ENCODE data around the gene CCM2.

CCM2 gene

GRCh38 chr7:44960011-44960580 lies 39.9 kb upstream of the CCM2 start:
- peak overlapping the region; percentile 46 for H3K27ac ChIP-seq
- no peak for DNase-seq (ENCODE audit: low spot score)
- no peak for TF ChIP-seq CTCF (conservative IDR thresholded peaks at IDR 0.05; ENCODE audit: low read depth)
- ChIA-PET CTCF (interaction anchor here (0.5 kb wide), 1 partner anchor 102 kb away, joined by 3 read pairs; no protein-coding TSS in a partner anchor), POLR2A (ENCODE audit: low non-redundant PET) (no interaction called here)

GRCh38 chr7:44961844-44962482 lies 38.0 kb upstream of the CCM2 start:
- CTCF ChIA-PET = no interaction called here

GRCh38 chr7:44962483-44963251 lies 37.3 kb upstream of the CCM2 start:
- POLR2A ChIA-PET (ENCODE audit: low non-redundant PET) = interaction anchor here (0.5 kb wide), 1 partner anchor 19 kb away, joined by 3 read pairs; no protein-coding TSS in a partner anchor
- peak overlapping the region; percentile 6; the same call in 1 of the 2 replicates for H3K27ac ChIP-seq
- CTCF ChIA-PET = interaction anchor here (0.6 kb wide), 1 partner anchor 103 kb away, joined by 6 read pairs; no protein-coding TSS in a partner anchor
- TF ChIP-seq CTCF (conservative IDR thresholded peaks at IDR 0.05; ENCODE audit: low read depth) = no peak
- peak; percentile 55 for DNase-seq (ENCODE audit: low spot score)

More at GRCh38 chr7:44961844-44962482, 38.0 kb upstream of the CCM2 start:
- no peak for TF ChIP-seq CTCF (conservative IDR thresholded peaks at IDR 0.05; ENCODE audit: low read depth)
- POLR2A ChIA-PET (ENCODE audit: low non-redundant PET) = no interaction called here
- H3K27ac ChIP-seq = peak overlapping the region; percentile 6; the same call in 1 of the 2 replicates
- DNase-seq (ENCODE audit: low spot score) = no peak

- DNase-seq (ENCODE audit: low spot score) = no peak
- H3K27ac ChIP-seq = peak overlapping the region; percentile 0; the same call in 1 of the 2 replicates
- CTCF ChIA-PET = interaction anchor here (0.6 to 1.7 kb wide), 5 partner anchors 10 to 812 kb away, joined by 3 to 14 read pairs (median 4); no protein-coding TSS in a partner anchor
- POLR2A ChIA-PET (ENCODE audit: low non-redundant PET) = interaction anchor here (0.5 kb wide), 1 partner anchor 18 kb away, joined by 3 read pairs; no protein-coding TSS in a partner anchor
- TF ChIP-seq CTCF (conservative IDR thresholded peaks at IDR 0.05; ENCODE audit: low read depth) = no peak
These were observed 36.4 kb upstream of the CCM2 start for GRCh38 chr7:44963364-44964290.

GRCh38 chr7:44964384-44964830 lies 35.6 kb upstream of the CCM2 start:
- H3K27ac ChIP-seq = peak overlapping the region; percentile 0; the same call in 1 of the 2 replicates
- POLR2A ChIA-PET (ENCODE audit: low non-redundant PET) = no interaction called here
- TF ChIP-seq CTCF (conservative IDR thresholded peaks at IDR 0.05; ENCODE audit: low read depth) = peak; percentile 40
- DNase-seq (ENCODE audit: low spot score) = no peak
- CTCF ChIA-PET = interaction anchor here (0.6 to 1.7 kb wide), 3 partner anchors 9 to 813 kb away, joined by 3 to 14 read pairs (median 4); no protein-coding TSS in a partner anchor
